Measurements from ENCODE around the gene FRRS1. TPM values are rescaled to one million over a fixed set of nuclear protein-coding genes. Genes with fewer than 3 reads are reported as not detected.

Gene FRRS1
- total RNA-seq, 4 donors from 2014 or later, result 6.9 to 17.0 (median 11.9) TPM

GRCh38 chr1:99784809-99785255 lies 18.4 kb upstream of the FRRS1 start:
- Histone ChIP-seq H3K4me1 (no peaks in the 10 kb centered on the region), H3K4me3 (no peak overlapping the region), H3K36me3 (no peaks in the 10 kb centered on the region), H3K27ac (no peak overlapping the region), H3K9me3 (no peaks in the 10 kb centered on the region), H3K27me3 (no peaks in the 10 kb centered on the region)
- no peak for DNase-seq
- TF ChIP-seq CTCF (IDR thresholded peaks at IDR 0.05), result no peak
- no peak for TF ChIP-seq POLR2A (IDR thresholded peaks at IDR 0.05)

- no peak overlapping the region for H3K4me3 ChIP-seq
- no peaks in the 10 kb centered on the region for H3K36me3 ChIP-seq
- no peak overlapping the region for H3K27ac ChIP-seq
- no peak for DNase-seq
- H3K27me3 ChIP-seq, result no peaks in the 10 kb centered on the region
- H3K4me1 ChIP-seq, result no peaks in the 10 kb centered on the region
- TF ChIP-seq POLR2A (IDR thresholded peaks at IDR 0.05) (no peak), CTCF (IDR thresholded peaks at IDR 0.05) (no peak)
- no peaks in the 10 kb centered on the region for H3K9me3 ChIP-seq
Measured at GRCh38 chr1:99784143-99784542, 17.7 kb upstream of the FRRS1 start.

- H3K4me1 ChIP-seq, result no peaks in the 10 kb centered on the region
- no peaks in the 10 kb centered on the region for H3K36me3 ChIP-seq
- H3K27ac ChIP-seq, result no peak overlapping the region
- H3K27me3 ChIP-seq, result no peaks in the 10 kb centered on the region
- DNase-seq, result no peak
- H3K9me3 ChIP-seq, result no peaks in the 10 kb centered on the region
- TF ChIP-seq CTCF (IDR thresholded peaks at IDR 0.05), result no peak
- TF ChIP-seq POLR2A (IDR thresholded peaks at IDR 0.05), result no peak
- H3K4me3 ChIP-seq, result no peak overlapping the region
Measured at GRCh38 chr1:99782920-99783319, 16.5 kb upstream of the FRRS1 start.

DNA sequence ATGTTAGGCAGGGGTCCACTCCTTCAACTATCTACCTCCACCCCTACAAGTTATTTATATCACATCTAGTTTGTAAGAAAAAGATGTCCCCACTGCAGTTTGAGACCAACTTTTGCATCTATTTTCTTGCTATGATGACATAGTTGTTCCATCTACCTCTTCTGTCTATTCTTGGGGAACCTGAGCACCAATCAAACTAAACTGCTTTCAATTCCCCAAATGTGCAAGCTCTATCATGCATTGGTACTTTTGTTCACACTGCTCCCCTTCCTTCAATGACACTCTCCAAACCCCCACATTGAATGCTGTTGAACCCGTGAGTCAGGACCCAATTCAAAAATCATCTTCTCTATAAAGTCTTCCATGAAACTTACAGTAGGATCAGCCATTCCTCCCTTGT lies 16.0 kb upstream of the FRRS1 start:
- Histone ChIP-seq H3K27ac (no peak overlapping the region), H3K4me1 (no peaks in the 10 kb centered on the region), H3K4me3 (no peak overlapping the region), H3K9me3 (no peaks in the 10 kb centered on the region), H3K36me3 (no peaks in the 10 kb centered on the region), H3K27me3 (no peaks in the 10 kb centered on the region)
- TF ChIP-seq POLR2A (IDR thresholded peaks at IDR 0.05), result no peak
- TF ChIP-seq CTCF (IDR thresholded peaks at IDR 0.05), result no peak
- DNase-seq, result no peak

DNA sequence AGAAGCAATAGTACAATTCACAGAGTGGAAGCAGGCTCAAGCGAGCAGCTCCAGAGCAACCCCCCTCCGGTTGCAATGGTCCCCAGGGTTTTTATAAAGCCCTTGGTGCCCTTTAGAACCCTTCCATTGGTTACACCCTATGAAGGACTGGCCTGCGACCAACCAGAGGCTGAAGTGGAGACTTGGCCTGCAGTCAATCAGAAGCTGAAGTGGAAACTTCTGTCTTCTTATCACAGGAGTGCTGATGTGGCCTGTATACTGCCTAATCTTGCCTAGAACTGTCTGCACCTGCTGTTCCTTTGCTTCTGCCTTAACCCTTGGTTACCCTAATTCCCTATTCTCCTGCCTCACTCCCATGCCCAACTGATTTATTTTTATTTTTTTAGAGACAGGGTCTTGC lies 15.4 kb upstream of the FRRS1 start:
- Histone ChIP-seq H3K4me3 (no peak overlapping the region), H3K4me1 (no peaks in the 10 kb centered on the region), H3K27ac (no peak overlapping the region), H3K27me3 (no peaks in the 10 kb centered on the region), H3K36me3 (no peaks in the 10 kb centered on the region), H3K9me3 (no peaks in the 10 kb centered on the region)
- no peak for DNase-seq
- TF ChIP-seq CTCF (IDR thresholded peaks at IDR 0.05) (no peak), POLR2A (IDR thresholded peaks at IDR 0.05) (no peak)

DNA sequence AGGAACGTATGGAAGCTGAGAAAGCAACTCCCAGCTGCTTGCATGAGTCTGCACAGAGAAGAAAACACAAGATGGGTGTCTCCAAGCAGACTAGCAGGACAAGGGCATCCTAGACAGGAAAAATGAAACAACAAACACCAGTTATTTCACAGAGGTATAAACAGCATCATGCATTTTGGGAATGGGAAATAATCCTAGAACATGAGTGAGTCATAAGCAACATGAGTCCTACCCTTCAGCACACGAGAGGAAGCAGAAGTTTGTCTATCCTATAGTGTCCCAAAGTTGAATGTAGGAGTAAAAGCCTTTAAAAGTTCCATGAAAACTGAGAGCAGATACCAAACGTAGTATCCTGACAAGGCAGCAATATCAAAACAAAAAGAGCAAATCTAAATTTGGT lies 11.3 kb upstream of the FRRS1 start:
- Histone ChIP-seq H3K27ac (no peak overlapping the region), H3K9me3 (no peaks in the 10 kb centered on the region), H3K36me3 (no peaks in the 10 kb centered on the region), H3K4me3 (no peak overlapping the region), H3K4me1 (no peaks in the 10 kb centered on the region), H3K27me3 (no peaks in the 10 kb centered on the region)
- DNase-seq, result no peak
- no peak for TF ChIP-seq CTCF (IDR thresholded peaks at IDR 0.05)
- TF ChIP-seq POLR2A (IDR thresholded peaks at IDR 0.05), result no peak

All from Peyer's patch (tissue), 4 donors.